Left renal cortex interstitium (tissue), 4 donors: ENCODE results near the gene C12orf42. TPM values are rescaled to one million over a fixed set of nuclear protein-coding genes. Genes with fewer than 3 reads are reported as not detected.
A peak's percentile ranks its signal among the peaks of the same experiment; 100 is the strongest.

Experiments
- DNase-seq, 4 donors: peaks; one replicate each; pipeline ENCODE4 v3.0.0-alpha.2; 2013; ENCODE audit warnings: low read depth in 4 of 4, low spot score in 2 of 4, missing footprints in 1 of 4
- polyA plus RNA-seq, 4 donors: library from polyadenylated mRNA; unstranded; fragments of 120-200 nt; gene quantifications; one replicate each; pipeline ENCODE4 v1.2.1, GENCODE V29; 2013; ENCODE audit not compliant: insufficient read length in 4 of 4

Gene C12orf42
- polyA plus RNA-seq = under 1 TPM in 3 of 4 donors, not detected in 1; 0.09 to 0.38 (median 0.20) TPM

DNA sequence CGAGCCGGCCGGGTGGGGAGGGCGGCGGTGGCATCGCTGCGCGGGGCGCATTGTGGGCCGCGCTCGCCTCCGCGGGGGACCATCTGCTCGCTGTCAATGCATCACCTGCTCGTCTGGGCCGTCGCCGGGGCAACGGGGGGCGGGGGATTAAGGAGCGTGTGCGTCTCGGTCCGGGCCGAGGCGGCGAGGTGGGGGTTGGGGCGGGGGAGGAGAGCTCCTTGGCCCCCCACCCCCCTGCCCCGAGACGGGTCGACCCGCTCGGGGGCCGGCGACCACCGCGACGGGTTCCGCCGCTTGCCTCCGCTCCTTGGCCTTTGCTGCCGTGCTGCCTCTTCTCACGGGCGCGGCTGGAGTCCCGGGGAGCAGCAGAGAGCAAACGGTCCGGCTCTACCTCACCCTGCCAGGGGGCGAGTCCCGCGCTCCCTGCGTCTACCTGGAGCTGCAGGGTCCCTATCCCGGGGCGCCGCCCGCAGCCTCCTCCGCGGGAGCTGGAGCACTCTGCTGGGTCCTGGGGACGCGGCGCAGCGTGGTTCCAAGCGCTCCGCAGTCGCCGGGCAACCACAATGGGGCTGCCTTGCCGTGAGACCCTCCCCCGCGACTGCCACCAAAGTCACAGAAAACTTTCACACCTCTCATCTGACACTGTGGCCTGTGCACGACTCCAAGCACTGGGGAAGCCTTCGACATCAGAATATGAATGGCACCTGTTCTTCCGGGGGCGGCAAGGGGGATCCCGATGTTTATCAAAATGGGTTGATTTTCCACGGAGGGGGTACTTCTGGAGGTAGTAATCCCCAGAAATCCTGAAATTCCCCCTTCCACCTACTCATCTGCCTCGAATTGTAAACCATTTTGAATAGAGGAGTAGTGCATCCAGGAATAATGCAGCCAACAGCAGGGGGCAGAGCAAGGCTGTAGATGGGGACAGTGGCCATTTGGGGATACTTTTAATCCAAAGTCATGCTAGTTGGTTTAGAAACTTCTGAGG is at the start of gene C12orf42:
Gene C12orf42, minus strand, starts transcription at position 500 of the 988 bp plus-strand sequence. CDS start 17,542 bp downstream, outside the sequence.
- peak in 2 of 4 donors; percentile 25 to 48 for DNase-seq

DNA sequence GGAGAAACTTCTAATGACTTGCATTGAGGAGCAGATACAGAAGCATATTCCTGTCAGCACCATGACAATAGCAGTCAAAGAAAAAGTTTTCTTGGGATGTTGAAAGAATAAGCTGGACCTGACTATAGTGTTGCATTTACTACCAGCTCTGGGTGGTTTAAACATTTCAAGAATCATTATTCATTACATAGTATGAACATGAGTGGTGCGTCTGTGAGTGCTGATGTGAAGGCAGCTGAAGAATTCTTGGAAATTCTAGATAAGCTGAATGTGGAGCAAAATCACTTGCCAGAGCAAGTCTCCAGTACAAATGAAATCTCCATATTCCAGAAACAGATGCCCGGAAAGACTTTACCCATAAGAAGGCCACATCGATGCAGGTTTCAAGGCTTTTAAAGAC is 46.3 kb upstream of the C12orf42 start:
- no peak for DNase-seq

DNA sequence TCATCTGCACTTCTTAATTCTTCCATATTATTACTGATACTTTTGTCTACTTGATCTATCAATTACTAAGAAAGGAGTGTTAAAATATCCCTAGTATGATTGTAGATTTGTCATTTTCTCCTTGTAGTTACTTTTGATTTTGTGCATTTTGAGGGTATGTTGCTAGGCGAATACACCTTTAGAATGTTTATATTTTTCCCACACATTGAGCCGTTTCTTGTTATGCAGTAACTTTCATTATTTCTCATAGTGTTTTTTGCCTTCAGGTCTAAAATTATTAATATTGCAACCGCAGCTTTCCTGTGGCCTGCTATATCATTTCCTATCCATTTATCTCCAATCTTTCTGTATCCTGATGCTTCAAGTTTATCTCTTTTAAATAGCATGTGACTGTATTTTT is 44.6 kb upstream of the C12orf42 start:
- no peak for DNase-seq

DNA sequence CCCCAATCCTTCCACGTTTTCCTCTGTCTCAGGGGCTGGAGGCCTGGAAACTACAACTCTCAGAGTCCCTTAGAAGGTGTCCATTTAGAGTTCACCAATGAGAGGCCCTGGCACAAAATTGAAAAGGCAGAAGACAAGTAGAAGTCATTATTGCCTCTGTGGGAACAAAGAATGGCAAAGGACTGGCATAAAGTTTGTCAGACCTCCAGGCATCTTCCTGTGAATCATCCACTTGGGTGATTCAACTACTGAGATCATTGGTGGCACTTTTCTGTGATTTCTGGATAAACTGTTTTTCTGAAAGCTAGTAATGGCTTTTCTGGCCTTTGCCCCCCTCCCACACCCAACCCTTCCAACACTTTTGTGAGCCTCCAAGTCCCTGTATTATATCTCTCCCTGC is 42.6 kb upstream of the C12orf42 start:
- no peak for DNase-seq

DNA sequence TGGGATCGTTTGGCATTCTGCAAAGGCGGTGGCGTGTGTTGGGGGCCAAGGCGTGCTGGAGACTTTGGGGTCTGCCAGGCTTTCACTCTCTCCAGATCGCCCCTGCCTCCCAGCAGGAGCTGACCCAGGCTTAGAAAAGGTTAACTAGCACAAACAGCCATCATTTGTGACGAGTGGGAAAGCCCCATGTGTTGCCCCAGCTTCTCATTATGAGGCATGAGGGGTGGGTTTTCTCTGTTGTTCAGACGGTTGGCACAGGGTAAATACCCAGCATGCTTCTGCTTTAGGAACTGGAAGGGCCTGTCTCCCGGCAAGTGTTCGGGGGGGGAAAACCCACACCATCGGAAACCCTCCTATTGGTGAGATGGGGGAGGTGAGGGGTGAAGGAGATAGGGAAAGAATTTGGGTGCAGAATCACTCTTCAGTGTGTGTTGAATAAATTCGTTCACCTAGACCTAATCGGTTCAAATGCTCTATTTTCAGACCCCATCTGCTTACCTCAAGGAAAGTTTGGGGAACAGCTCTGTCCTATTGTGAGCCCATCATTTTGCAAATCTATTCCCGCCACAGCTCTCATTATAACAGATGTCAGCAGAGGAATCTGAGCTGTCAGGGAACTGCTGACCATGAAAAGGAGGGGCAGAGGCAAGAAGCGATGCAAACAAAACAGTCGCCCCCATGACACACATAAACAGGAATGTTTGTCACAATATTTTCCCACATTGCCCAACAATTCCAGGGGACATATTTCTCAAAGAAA is 34.7 kb upstream of the C12orf42 start:
- no peak for DNase-seq

DNA sequence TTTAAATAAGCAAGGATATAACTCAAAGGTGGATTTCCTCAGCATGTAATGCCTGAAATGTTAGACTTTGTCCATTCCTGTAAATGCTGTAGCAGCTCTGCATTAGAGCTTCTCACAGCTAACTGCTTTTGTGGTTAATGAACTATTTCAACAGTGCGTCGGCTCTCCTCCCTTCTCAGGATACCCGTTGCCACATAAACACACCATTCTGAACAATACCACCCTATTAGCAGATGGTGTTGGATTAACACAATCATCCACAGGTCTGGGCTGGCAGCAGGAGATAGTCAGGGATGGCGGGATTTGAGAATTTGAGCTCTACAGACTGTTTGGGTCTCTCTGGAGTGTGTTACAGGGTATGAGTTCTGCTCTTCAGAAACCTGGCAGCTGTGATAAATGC is 33.5 kb upstream of the C12orf42 start:
- peak in 1 of 4 donors; percentile 27 for DNase-seq

DNA sequence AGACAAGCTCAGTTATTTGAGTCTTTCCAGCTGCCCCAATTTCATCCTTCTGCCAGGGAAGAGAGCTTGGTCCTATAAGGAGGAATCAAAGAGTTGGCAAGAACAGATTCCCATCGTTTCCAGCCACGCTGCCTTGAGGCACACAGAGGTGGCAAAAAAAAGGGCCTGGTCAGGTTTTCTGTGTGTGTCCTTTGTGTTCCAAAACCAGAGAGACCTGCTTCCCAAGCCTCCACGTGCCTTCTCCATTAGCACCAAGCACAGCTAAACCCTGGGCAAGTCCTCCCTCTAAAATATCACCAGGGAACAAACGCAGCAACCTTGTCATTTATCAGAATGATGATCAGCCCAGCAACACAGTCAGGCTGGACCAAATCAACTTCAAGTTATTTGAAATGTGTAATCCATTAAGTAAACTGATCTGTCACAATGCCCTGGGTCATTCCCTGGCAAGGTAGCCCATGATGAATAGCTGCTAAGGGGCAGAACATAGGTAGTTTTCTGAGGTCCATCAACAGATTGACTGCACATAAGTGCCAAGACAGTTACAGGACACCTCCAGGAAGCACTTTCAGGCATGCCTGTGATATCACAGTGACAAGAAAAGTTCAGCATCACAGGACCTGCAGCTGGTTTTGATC is 28.6 kb upstream of the C12orf42 start:
- DNase-seq = no peak

DNA sequence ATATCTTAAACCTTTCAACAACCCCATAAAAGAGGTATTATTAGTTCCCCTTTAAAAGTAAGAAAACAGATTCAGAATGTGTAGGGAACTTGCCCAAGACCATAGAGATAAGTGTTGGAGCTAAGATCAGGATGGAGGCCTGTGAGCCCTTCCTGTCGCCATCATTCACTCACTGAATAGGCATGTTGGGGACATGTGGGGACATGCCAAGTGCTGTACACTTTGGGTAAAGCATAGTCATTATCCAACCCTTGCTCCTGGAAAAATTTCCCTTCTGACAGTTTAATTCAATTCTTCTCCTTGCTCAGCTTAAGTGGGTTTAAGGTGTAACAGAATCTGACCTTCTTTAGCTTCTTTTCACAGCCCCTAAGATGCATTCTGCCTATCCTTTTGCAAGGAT is 28.0 kb upstream of the C12orf42 start:
- DNase-seq = no peak

DNA sequence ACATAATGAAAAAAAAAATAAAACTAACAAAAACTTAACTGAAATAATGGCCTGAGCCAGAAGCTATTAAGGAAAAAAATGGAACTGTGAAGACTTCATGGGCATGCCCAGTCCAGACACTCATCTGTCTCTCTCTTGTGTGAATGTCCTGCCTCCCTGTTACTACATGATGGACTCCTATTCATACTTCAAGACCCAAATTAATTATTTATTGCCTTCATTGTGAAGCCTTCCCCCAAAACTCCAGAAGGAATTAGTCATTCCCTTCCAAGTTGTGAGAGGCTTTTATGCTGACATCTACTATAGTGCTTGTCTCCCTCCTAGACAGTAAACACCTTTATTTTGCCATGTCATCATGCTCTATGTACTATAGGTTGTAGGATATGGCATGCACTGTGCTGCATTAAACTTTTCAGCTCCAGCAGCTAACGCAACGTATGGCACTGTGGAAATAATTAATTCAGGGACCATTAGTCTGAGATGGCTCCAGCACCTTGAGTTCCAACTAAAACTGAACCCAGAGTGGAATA is 25.0 kb upstream of the C12orf42 start:
- no peak for DNase-seq

DNA sequence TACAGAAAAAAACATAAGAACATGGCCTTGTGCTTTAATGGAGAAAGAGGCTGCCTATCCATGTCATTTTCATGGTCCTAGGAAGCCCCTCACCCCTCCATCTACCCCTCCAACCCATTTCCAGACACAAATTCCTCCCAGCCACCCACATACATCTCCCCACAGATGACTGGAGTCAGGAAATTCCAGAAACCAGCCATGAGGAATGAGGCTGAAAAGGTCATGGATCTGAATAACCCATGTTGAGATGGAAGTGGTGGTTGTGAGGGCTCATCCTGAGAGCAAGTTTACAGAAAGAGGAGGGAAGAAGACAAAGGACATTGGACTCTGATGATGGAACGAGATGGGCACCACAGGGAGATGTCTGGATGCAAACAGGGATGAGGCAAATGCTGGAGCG is 23.9 kb upstream of the C12orf42 start:
- no peak for DNase-seq

DNA sequence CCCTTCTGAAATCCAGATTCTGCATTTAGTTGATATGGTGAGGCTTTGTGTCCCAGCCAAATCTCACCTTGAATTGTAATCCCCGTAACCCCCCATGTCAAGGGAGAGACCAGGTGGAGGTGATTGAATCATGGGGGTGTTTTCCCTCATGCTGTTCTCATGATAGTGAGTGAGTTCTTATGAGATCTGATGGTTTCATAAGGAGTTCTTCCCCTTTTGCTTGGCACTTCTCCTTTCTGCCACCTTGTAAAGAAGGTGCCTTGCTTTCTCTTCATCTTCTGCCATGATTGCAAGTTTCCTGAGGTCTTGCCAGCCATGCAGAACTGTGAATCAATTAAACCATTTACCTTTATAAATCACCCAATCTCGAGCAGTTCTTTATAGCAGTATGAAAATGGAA is 23.1 kb upstream of the C12orf42 start:
- DNase-seq = no peak

DNA sequence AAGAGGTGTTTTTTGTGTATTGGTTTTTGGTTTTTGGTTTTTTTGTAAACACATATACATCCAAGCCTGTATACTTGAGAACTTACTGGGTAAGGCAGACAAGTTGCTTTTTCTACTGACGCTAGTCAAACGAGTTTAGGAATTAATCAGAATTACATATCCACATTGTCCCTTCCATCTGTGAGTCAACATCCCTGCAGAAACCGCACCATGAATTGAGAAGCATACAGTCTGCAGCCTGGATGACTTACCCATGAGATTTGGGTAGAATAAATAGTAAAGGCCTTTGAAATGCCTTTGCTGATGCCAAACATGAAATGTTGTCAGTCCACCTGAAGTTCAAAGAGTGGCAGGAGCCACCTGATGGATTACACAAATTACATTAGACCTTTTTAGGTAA is 21.4 kb upstream of the C12orf42 start:
- no peak for DNase-seq

DNA sequence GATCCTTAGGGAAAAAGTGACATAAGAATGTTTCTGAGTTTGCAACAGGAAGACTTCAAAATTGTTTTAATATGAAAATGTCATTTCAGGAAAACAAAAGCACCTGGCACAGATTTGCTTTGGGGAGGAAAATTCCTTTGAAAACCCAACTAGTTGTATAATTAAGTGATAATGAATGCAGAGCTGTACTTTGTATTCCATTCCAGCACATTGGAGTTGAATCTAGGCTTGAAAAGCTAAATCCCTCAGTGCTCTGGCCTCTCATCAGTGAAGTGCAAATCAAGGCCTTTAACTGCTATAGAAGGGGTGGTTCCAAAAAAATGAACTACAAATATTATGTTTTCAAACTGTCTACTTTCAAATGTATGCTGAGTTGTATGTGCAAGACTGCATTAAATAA is 19.6 kb upstream of the C12orf42 start:
- no peak for DNase-seq

DNA sequence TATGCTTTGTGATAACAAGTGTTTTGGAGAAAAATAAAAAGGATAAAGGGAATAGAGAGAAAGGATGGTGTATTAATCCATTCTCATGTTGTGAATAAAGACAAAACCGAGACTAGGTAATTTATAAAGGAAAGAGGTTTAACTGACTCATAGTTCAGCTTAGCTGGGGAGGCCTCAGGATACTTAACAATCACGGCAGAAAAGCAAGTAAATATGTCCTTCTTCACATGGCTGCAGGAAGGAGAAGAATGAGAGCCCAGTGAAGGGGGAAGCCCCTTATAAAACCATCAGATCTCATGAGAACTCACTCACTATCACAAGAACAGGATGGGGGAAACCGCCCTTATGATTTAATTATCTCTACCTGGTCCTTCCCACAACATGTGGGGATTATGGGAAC is 18.1 kb upstream of the C12orf42 start:
- no peak for DNase-seq

DNA sequence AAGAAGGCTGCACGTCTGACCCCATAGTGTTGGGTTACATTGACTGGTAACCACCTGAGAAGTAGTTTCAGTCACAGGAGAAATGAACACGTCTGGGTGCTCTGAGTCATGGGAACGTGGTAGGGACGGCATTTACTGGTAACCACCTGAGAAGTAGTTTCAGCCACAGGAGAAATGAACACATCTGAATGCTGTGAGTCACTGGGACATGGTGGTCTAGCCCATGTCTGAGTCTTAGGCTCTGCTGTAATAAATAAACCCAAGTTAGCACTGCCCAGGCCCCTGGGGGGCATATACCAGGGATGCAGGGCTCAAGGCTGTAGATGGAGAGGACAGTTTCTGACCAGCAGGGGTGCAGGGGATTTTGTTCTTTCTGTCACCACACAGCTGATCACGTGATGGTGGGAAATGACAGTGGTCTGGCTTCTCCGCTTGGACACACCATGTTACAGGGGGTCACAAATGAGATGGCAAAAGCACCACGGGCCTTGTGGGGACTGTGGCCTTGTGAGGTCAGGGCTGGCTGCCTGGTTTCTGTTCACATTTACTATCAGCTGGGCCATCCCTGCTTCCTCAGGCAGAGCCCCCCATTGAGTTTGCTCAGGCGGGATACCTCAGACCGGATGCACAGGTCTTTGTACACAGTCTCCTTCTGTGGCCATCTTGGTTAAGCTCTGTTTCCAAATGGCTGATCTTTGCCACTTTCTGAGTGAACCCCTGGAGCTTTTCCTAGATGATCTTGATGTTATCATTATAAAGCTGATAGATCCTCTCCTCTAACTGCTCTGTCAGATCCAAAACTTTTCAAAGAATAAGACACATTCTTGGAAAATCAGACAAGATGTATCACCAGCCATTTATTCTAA is 9.8 kb upstream of the C12orf42 start:
- no peak for DNase-seq

DNA sequence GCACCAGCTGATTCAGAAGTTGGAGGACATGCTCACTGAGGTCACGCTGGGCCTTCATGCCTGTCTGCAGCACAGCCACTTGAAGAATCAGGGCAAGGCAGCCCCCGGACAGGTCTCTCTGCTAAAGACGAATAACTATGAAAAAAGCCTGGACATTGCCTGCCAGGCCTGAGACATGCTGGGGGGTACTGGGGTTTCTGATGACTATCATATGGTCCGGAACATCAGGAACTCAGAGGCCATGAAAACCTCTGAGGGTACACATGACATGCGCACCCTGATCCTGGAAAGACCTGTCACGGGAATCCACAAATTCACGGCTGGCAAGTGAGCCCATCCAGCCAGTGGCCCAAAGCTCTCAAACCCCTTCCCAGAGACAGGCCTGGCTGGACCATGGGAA is 8.8 kb upstream of the C12orf42 start:
- DNase-seq = no peak

DNA sequence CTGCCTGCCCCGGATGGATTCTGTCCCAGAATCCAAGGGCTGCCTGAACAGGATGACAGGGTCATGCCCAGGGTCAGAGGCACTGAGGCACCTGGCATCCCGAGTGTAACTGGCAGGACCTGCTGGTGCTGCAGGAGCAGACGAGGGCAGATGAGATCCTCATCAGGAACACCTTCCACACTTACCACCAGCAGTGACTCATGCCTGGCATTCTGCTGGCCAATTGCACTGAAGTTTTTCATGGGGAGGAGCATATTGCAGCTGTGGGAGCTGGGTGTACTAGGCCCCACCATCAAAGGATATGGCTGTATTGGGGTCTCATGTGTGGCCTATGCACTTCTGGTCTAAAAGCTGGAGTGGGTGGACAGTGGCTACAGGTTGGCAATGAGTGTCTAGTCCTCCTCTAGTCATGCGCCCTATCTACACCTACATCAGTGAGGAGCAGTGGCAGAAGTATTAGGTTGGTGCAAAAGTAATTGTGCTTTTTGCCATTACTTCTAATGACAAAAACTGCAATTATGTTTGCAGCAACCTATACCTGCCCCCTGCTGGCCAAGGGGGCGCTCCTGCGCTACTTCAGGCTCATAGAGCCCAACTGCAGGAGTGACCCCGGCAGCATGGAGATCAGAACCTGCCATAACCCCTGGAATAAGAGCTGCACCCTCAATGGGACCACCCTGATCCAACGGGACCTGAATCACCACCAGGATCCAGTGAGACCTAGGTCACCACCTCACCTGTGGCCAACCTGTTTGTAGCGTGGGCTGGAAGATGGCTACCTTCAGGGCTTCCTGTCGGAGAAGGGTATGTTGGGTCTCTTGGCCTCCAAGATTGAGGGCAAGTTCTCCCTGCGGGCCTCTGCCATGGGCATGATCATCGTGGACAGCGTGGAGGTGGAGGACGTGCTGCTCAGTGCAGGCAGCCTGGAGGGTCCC is 8.0 kb upstream of the C12orf42 start:
- DNase-seq = no peak

DNA sequence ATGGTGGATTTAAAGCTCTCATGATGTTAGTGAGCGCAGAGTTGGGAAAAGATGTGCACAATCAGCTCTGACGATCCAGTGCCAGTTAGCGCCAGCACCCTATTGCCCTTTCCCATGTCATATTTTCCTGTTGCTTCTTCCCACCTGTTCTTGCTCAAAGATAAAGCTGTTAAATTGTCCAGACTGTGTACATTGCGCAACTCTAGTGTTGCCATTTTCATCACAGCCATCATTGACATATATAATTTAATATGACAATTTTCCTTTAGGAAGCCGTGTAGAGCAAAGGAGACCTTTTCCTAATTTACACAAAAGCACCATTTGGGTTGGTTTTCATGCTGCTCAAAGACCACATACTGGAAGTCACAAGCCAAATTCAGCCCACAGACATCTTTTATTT is 5.7 kb upstream of the C12orf42 start:
- DNase-seq = no peak

DNA sequence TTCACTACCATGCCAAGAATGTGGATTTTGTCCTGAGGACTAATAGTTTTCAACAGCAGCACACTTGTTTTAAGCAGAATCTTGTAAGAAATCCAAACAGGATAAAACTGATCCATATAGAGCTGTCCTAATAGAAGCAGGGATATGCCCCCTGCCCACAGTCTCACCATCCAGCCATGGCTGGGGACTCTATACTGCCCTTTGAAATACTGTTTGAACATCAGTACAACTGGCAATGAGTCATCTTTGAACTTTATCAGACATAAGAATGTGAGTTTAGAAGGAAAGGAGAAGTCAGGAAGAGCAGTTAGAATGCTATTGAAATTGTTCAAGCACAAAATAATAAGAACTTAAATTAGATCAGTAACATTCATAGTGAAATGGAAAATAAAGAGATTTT is 3.8 kb upstream of the C12orf42 start:
- no peak for DNase-seq
